Measurements from ENCODE around the gene ADGRV1.
"Not testable (repeated sequence)": the region's sequence is repeated elsewhere in the genome, so short reads cannot be mapped to it uniquely, and the experiment has no call there.

Gene ADGRV1

DNA sequence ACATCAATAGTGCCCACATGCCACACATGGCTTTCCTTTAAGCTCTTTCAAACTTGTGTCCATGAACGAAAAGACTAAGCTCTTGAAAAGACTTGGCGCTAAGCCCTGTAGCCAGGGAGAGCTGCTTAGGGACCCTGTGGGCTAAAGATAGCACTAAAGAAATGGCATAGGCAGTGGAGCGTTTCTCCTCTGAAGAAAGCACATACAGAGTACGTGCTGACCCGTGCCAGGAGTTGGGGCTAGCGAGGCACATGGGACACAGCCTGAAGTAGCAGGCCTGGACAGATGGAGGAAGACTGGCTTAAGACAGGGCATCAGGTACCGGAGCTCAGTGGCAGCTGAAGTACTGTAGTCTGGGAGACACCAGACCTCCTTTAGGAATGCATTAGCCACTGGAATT, 39.7 kb downstream of the ADGRV1 start:
- DNase-seq (ENCODE audit: low spot score) = no peak

DNA sequence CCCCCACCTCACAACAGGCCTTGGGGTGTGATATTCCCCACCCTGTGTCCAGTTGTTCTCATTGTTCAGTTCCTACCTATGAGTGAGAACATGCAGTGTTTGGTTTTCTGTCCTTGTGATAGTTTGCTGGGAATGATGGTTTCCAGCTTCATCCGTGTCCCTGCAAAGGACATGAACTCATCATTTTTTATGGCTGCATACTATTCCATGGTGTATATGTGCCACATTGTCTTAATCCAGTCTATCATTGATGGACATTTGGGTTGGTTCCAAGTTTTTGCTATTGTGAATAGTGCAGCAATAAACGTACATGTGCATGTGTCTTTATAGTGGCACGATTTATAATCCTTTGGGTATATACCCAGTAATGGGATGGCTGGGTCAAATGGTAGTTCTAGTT, 41.7 kb downstream of the ADGRV1 start:
- not testable (repeated sequence) for DNase-seq (ENCODE audit: low spot score)

DNA sequence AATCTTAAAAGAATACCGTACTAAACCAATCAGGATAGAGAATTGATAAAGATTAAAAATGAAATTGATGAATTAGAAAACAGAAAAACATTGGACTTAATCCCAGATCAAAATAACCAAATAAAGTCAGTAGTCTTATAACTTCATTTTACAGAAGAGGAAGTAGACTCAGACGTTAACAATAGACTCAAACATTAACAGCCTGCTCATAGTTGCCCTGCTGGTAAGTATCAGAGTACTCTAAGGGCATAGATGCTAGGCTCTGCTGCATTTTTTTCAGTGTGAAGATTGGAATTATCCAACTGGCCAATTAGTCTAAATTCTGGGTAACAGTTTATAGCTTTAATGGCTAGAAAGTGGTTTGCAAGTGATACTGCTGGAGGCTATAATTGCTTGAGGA, 42.9 kb downstream of the ADGRV1 start:
- DNase-seq (ENCODE audit: low spot score) = no peak

GRCh38 chr5:90602681-90603080, 44.1 kb downstream of the ADGRV1 start:
- DNase-seq (ENCODE audit: low spot score) = no peak

- DNase-seq (ENCODE audit: low spot score) = no peak
These were observed 47.9 kb downstream of the ADGRV1 start for GRCh38 chr5:90606539-90606938.

DNA sequence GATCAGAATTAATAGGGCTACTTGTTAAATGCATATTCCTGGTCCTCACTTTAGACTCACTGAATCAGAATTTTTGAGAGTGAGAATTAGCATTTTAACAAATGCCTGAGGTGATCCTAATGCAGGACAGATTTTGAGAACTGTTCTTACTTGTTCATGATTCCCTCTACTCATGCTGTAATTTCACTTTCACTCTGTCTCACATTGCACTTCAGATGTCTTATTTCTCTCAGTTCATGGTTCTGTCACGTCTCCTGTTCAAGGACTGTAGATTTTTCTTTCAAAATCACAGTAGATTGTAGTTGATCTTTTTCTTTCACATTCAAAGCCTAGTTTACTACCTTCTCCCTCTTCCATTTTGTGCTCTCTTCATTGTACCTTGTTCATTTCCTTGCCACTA, 54.3 kb downstream of the ADGRV1 start:
- no peak for DNase-seq (ENCODE audit: low spot score)

DNA sequence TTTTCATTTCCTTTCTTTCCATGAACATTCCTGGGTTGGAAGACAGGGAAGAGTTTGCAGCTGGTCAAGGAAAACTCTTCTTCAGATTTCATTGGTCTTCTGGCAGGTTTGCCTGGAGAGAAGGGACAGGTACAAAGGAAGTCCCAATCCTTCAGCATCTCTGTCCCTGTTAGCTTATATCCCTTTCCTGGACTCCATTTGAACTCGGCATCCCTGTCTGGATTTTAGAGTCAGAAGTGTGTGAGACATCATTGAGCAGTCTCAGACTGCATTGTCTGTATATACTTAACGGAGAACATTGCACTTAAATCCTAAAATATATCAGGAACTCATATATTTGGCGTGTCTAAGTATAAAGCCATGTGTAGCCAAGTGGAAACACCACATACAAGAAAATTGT, 54.9 kb downstream of the ADGRV1 start:
- no peak for DNase-seq (ENCODE audit: low spot score)

DNA sequence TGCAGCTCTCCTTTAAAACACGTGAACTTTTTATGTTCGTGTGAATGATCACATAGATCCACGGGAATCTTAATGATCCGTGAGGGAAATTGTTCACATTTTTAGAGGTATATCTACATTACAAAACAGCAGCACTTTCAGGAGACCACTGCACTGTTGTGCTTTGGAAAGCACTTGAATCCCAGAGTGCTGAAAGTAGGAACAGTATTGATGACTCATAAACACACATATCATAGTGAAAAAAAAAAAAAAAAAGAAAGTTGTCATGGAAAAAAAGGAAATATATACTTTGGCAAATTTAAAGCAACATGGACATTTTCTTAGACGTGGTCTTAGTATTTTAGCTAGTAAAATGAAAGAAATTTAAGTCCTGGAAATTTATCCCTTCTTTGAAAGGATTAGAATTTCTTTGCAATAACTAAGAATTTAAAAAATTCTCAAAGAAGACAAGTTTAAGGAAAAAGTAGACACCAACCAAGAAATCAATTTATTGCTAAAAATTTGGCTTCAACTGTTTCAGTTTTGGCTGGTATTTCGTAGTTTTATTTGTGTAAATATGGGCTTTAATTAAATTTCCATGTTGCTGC, 55.4 kb downstream of the ADGRV1 start:
- DNase-seq (ENCODE audit: low spot score) = no peak

DNA sequence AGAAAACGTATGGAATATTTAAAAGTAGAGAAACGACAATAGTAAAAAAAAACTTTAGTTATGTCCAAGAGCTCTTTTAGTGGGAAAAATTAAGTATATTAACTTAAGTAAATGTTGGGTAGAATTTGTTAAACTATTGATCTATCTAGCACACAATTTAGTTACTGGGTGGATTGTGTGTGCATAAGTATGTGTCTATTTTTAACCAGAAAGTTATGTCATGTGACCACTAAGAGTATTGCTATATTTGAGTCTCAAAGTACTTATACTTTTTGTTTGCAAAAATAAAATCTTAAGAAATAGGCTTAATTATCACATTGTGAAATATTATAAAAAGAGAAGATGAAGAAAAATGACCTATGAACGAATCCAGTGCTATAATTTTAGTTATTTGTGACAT, 56.8 kb downstream of the ADGRV1 start:
- DNase-seq (ENCODE audit: low spot score) = no peak

DNA sequence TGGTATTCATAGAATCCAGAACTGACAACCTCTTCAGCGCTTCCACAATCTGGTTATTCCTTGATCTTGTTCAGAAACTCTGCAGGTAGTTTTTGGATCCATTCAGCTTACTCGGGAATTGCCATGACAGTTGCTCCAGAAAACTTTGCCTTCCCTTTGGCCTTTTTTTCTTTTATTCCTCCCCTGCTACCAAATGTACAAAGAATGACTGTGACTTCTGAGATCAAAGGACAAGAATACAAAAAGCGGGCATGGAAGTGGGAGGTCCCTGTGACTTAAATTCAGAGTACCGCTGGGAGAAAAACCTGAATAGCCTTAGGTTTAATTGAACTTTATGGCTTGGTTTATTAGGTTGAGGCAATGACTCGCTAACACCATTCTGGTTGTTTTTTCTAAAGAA, 59.5 kb downstream of the ADGRV1 start:
- DNase-seq (ENCODE audit: low spot score) = no peak

- DNase-seq (ENCODE audit: low spot score) = not testable (repeated sequence)
These were observed 61.2 kb downstream of the ADGRV1 start for GRCh38 chr5:90619762-90620161.

DNA sequence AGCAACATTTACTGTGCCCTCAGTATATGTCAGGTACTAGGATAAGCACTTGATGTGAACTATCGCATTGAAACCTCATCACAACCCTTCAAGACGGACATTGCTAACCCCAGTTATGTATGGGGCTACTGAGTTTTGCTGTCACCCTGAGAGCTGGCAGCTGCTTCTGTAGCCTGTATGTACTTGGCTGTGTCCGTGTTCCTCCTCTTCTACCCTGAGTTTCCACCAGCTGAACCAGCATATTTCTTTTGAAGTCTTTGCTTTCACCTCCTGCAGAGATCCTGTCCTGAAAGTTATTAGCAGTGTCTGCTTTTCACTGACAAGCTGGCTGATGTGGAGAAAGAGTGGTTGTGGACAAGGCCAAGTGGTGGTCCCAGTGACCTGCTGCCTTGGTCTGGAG, 63.3 kb downstream of the ADGRV1 start:
- DNase-seq (ENCODE audit: low spot score) = no peak

GRCh38 chr5:90626493-90626892, 67.9 kb downstream of the ADGRV1 start:
- DNase-seq (ENCODE audit: low spot score) = no peak

DNA sequence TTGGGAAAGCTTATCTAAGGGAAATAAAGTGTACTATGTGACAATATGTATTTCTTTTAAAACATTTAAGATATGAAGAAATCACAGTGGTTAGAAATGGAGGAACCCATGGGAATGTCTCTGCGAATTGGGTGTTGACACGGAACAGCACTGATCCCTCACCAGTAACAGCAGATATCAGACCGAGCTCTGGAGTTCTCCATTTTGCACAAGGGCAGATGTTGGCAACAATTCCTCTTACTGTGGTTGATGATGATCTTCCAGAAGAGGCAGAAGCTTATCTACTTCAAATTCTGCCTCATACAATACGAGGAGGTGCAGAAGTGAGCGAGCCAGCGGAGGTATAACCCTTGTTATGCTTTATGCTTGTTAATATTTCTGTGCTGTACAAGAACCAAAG, 69.9 kb downstream of the ADGRV1 start:
- no peak for DNase-seq (ENCODE audit: low spot score)

GRCh38 chr5:90632791-90633190, 74.2 kb downstream of the ADGRV1 start:
- no peak for DNase-seq (ENCODE audit: low spot score)

GRCh38 chr5:90636948-90637347, 78.4 kb downstream of the ADGRV1 start:
- no peak for DNase-seq (ENCODE audit: low spot score)

GRCh38 chr5:90637731-90638130, 79.1 kb downstream of the ADGRV1 start:
- DNase-seq (ENCODE audit: low spot score) = no peak

- no peak for DNase-seq (ENCODE audit: low spot score)
These were observed 80.3 kb downstream of the ADGRV1 start for GRCh38 chr5:90638878-90639277.

DNA sequence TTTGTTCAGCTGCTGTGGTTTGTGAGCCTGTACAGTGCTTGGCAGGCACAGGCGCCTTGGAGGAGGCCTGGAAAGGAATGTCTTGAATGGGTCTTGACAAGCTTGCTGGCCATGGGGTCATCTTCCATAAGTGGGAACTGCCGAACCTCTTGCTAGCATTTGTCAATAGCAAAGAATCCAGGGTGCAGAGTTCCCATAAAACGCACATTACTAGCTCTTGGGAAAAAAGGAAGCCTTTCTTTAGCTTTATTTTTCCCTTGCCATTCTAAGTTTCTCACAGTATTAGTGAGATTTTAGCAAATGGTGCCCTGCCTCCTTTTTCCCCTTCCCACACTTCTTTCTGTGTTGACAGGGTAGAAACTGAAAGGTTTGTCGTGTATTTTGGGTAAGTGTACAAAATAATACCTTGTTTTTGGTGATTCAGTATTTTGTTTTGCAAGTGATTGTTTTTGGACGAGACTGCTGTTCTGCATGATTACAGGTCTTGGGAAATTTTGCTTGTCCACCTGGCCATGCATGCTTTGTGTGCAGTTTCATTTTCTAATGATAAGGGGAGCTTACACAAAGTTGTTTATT, 82.0 kb downstream of the ADGRV1 start:
- DNase-seq (ENCODE audit: low spot score) = peak; percentile 36

DNA sequence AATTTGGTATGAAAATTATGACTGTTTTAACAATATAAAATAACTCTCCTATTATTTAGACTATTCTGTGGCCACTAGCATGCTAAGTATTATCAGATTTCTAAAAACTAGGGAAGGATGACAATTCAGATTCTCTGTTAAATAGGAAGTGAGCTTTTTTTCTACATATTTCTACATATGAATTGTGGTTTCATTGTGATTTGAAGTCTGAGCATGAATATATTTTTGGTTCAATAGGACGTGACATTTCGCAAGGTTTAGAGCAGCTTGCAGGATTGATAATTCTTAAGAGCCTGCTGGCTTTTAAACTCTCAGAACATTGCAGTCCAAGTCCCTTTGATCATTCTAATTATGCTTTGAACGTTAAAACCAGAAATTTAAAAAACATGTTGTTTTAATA, 82.9 kb downstream of the ADGRV1 start:
- no peak for DNase-seq (ENCODE audit: low spot score)

DNA sequence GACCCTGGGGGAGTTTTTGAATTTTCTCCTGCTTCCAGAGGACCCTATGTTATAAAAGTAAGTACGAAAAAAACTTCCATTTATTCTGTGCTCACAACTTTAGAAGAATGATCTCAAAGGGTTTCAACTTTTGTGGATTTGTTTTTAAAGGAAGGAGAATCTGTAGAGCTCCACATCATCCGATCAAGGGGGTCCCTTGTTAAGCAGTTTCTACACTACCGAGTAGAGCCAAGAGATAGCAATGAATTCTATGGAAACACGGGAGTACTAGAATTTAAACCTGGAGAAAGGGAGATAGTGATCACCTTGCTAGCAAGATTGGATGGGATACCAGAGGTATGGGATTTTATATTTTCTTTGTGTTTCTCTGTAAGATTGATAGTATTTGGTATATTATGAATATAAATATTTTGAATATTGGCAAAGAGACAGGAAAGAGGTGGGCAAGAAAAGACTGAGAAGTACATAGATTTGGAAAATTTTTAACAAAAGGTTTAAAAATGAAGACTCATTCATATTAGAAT, 84.2 kb downstream of the ADGRV1 start:
- DNase-seq (ENCODE audit: low spot score) = no peak

DNA sequence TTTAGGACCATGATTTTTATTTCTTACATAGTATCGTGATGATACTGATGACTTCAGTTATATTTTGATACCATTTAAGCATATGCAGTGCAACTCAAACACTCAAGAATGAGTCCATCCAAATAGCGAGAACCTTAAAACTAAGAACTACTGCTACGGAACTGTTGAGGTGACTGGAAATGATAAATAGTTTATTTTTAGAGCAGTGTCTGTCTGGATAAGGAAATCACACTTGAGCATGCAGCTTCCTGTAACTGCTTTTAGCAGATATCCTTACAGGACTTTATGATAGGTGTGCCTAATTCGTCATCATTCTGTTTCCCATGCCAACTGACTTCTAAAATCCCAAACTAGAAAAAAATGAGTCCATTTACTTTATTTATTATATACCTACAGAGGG, 85.5 kb downstream of the ADGRV1 start:
- DNase-seq (ENCODE audit: low spot score) = no peak

DNA sequence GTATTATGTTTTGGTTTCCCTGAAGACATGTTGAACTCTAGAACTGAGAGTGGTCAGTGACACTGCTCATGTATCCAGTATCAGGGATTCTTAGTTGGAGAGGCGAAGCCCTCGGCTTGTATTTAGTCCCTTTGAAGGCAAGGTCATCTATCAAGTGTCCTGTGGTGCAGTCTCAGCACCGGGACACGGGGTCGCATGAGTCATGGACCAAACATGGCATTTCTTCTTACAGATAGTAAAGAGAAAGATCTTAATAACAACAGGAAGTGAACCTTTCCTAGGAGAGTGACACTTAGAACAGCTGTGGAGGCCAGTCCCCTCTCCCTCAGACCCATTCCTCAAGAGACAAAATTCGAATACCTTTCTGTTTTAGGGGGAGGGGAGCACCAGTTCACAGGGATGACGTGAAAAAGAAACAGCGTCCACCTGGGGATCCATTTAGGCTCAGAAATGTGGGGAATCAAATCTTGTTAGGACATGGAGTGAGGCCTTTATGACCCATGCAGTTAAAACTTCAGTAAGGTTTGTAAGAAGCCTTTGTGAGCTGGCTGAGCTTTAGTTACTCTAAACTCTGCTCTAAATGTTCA, 86.5 kb downstream of the ADGRV1 start:
- DNase-seq (ENCODE audit: low spot score) = no peak

Data from SK-N-DZ (cell line).